ENCODE measurements around the gene ADRB2. TPM values are rescaled to one million over a fixed set of nuclear protein-coding genes. Genes with fewer than 3 reads are reported as not detected.
A peak's percentile ranks its signal among the peaks of the same experiment; 100 is the strongest.

ADRB2 gene
- total and polyA plus RNA-seq, 10 of the 15 experiments (the other 5 are each of a cell fraction or from before 2014, with no cell fraction given) = 0.03 to 0.34 (median 0.18) TPM; not detected in 1

GRCh38 chr5:148804393-148804792 is 22.0 kb upstream of the ADRB2 start:
- BruUV-seq (replicated peaks) = no TSS peak
- H3K4me1 ChIP-seq (ENCODE audit: control insufficient read depth, insufficient read depth, low read length) = peaks cover 50% of the 10 kb centered on the region
- H3K79me2 ChIP-seq (ENCODE audit: control insufficient read depth, insufficient read depth, low read length) = no peaks in the 10 kb centered on the region
- FAIRE-seq = no peak
- no peak overlapping the region for H3K4me2 ChIP-seq (ENCODE audit: control insufficient read depth, insufficient read depth)
- ChIA-PET SMC1A (ENCODE audit: uncharacterized antibody, unreplicated experiment) (interaction anchor here (0.7 to 4.6 kb wide), 10 partner anchors 10 to 203 kb away, joined by 3 to 38 read pairs (median 5); no protein-coding TSS in a partner anchor), RAD21 (ENCODE audit: unreplicated experiment) (interaction anchor here (1.0 to 1.9 kb wide), 5 partner anchors 10 to 63 kb away, joined by 3 to 8 read pairs (median 4); no protein-coding TSS in a partner anchor), POLR2A (interaction anchor here (0.8 kb wide), 2 partner anchors 10 to 12 kb away, joined by 3 read pairs; no protein-coding TSS in a partner anchor), CTCF (interaction anchor here (1.3 to 3.5 kb wide), 7 partner anchors 10 to 73 kb away, joined by 3 to 19 read pairs (median 6); no protein-coding TSS in a partner anchor)
- 80% methylated on average over 6 of the region's 6 CpGs for WGBS (ENCODE audit: insufficient coverage, insufficient replicate concordance, low lambda C conversion rate, missing lambda C conversion rate)
- no peaks in the 10 kb centered on the region for H3K27me3 ChIP-seq (replicated peaks in 1 of 2; ENCODE audit: control insufficient read depth in 2 of 2, insufficient read depth in 2 of 2, low read length in 1 of 2)
- H2AFZ ChIP-seq (ENCODE audit: control insufficient read depth, low read depth, low read length) = no peak overlapping the region
- H3K9me3 ChIP-seq (replicated peaks; ENCODE audit: control insufficient read depth, insufficient read depth, low read length) = no peaks in the 10 kb centered on the region; the same call in 2 of the 3 replicates
- in situ Hi-C loops (cut with MboI) = no loop called here
- no peak overlapping the region for H3K4me3 ChIP-seq
- H4K20me1 ChIP-seq (ENCODE audit: control insufficient read depth, insufficient read depth) = no peaks in the 10 kb centered on the region
- ATAC-seq = no peak
- intact Hi-C loops (cut with micrococcal nuclease; ENCODE audit: unreplicated experiment) = loop anchor here (10.0 kb wide), 2 partner anchors 540 to 1610 kb away; partner anchors contain the start of genes CD74 and GRPEL2
- no peak overlapping the region for H3K9ac ChIP-seq (ENCODE audit: control insufficient read depth, insufficient read depth, low read length)
- DNase-seq (ENCODE audit: low read depth, low spot score) = no peak
- no peak for TF ChIP-seq JUNB (IDR thresholded peaks at IDR 0.05)
- no peak overlapping the region for H3K27ac ChIP-seq (ENCODE audit: control insufficient read depth, insufficient read depth)
- H3K36me3 ChIP-seq (ENCODE audit: control insufficient read depth in 2 of 2, insufficient read depth in 2 of 2, low read length in 1 of 2) = no peaks in the 10 kb centered on the region

GRCh38 chr5:148805326-148806290 is 20.8 kb upstream of the ADRB2 start:
- Histone ChIP-seq H3K36me3 (ENCODE audit: control insufficient read depth in 2 of 2, insufficient read depth in 2 of 2, low read length in 1 of 2) (no peaks in the 10 kb centered on the region), H3K27me3 (replicated peaks in 1 of 2; ENCODE audit: control insufficient read depth in 2 of 2, insufficient read depth in 2 of 2, low read length in 1 of 2) (no peaks in the 10 kb centered on the region), H2AFZ (ENCODE audit: control insufficient read depth, low read depth, low read length) (no peak overlapping the region), H3K9me3 (replicated peaks; ENCODE audit: control insufficient read depth, insufficient read depth, low read length) (no peaks in the 10 kb centered on the region; the same call in 2 of the 3 replicates), H3K79me2 (ENCODE audit: control insufficient read depth, insufficient read depth, low read length) (no peaks in the 10 kb centered on the region), H4K20me1 (ENCODE audit: control insufficient read depth, insufficient read depth) (no peaks in the 10 kb centered on the region), H3K4me2 (ENCODE audit: control insufficient read depth, insufficient read depth) (peak overlapping the region; percentile 79), H3K27ac (ENCODE audit: control insufficient read depth, insufficient read depth) (peak overlapping the region; percentile 79), H3K4me3 (peak overlapping the region; percentile 12; the same call in 1 of the 2 replicates), H3K9ac (ENCODE audit: control insufficient read depth, insufficient read depth, low read length) (0 out of 2 replicates have a peak overlapping the region, but pooled peaks have one; percentile 4), H3K4me1 (ENCODE audit: control insufficient read depth, insufficient read depth, low read length) (peaks cover 58% of the 10 kb centered on the region)
- ATAC-seq = peak; percentile 64
- SMC1A ChIA-PET (ENCODE audit: uncharacterized antibody, unreplicated experiment) = interaction anchor here (0.9 to 4.6 kb wide), 11 partner anchors 11 to 202 kb away, joined by 3 to 38 read pairs (median 5); no protein-coding TSS in a partner anchor
- no TSS peak for BruUV-seq (replicated peaks)
- 23% methylated on average over 7 of the region's 7 CpGs for WGBS (ENCODE audit: insufficient coverage, insufficient replicate concordance, low lambda C conversion rate, missing lambda C conversion rate)
- peak; percentile 79 for DNase-seq (ENCODE audit: low read depth, low spot score)
- POLR2A ChIA-PET = interaction anchor here (0.8 to 1.5 kb wide), 4 partner anchors 12 to 65 kb away, joined by 3 to 4 read pairs (median 3); no protein-coding TSS in a partner anchor
- RAD21 ChIA-PET (ENCODE audit: unreplicated experiment) = interaction anchor here (0.9 to 1.9 kb wide), 11 partner anchors 9 to 75 kb away, joined by 3 to 8 read pairs (median 4); no protein-coding TSS in a partner anchor
- intact Hi-C loops (cut with micrococcal nuclease; ENCODE audit: unreplicated experiment) (loop anchor here (5.0 to 10.0 kb wide), 3 partner anchors 58 to 1609 kb away; partner anchors contain the start of genes CD74 and GRPEL2), in situ Hi-C loops (cut with MboI) (no loop called here)
- CTCF ChIA-PET = interaction anchor here (0.9 to 3.7 kb wide), 11 partner anchors 9 to 74 kb away, joined by 3 to 19 read pairs (median 6); no protein-coding TSS in a partner anchor
- peak; percentile 23 for FAIRE-seq
- no peak for TF ChIP-seq KDM1A (IDR thresholded peaks at IDR 0.05; ENCODE audit: borderline replicate concordance)
- no peak for TF ChIP-seq HDAC2 (IDR thresholded peaks at IDR 0.05)
- TF ChIP-seq JUNB (IDR thresholded peaks at IDR 0.05) = peak; percentile 84
- 0 out of 3 replicates have a peak, but pooled peaks have one; percentile 38 for TF ChIP-seq POU2F2 (IDR thresholded peaks at IDR 0.05; ENCODE audit: borderline replicate concordance, low read depth, low read length)
- TF ChIP-seq TCF12 (IDR thresholded peaks at IDR 0.05; ENCODE audit: low read depth, low read length) = no peak
- TF ChIP-seq ZZZ3 (IDR thresholded peaks at IDR 0.05; ENCODE audit: control insufficient read depth, insufficient read length, low read depth) = no peak
- peak; percentile 84 to 87 for TF ChIP-seq IKZF2 (IDR thresholded peaks at IDR 0.05)
- TF ChIP-seq SRF (IDR thresholded peaks at IDR 0.05; ENCODE audit: low read depth in 2 of 2, low read length in 2 of 2) = no peak
- TF ChIP-seq BCLAF1 (IDR thresholded peaks at IDR 0.05) = no peak
- peak; percentile 63; the same call in 1 of the 2 replicates for TF ChIP-seq IRF4 (IDR thresholded peaks at IDR 0.05; ENCODE audit: low read depth, low read length)
- peak in 1 of 2 experiments; percentile 27; a peak in 2 of 4 replicates for TF ChIP-seq BHLHE40 (IDR thresholded peaks at IDR 0.05; ENCODE audit: borderline replicate concordance in 1 of 2, low read depth in 2 of 2, low read length in 1 of 2)

All from GM12878 (cell line).